ENCODE measurements around the gene NLRP10.

NLRP10 gene

DNA sequence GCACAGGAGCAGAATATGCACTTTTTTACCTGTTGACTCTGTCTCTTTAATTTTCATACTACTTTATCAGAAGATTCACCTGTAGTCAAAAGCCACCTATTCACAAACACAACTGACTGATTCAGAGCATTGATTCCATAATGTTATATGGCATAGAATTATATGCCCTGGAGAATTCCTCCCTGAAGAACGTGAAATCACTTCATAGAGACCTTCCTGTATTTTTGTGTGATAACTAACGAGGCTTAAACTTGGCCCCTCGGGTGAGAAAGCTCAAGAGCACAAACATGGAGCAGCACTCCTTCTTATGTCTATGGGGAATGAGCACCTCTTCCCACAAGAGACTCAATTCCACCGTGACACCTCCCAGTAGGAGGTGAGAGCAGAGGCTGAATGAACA, 34.1 kb downstream of the NLRP10 start, which contains the start of gene OR10A6:
Gene OR10A6, minus strand, starts transcription at position 101 of the 400 bp plus-strand sequence. CDS start 2,606 bp downstream, outside the sequence.
- Mint-ChIP-seq H3K4me1 (no peaks in the 10 kb centered on the region), H3K4me3 (no peak within 1 kb of the TSS), H3K36me3 (ENCODE audit: low read depth) (no peaks in the 10 kb centered on the region), H3K27me3 (ENCODE audit: low read depth) (peaks cover 3% of the 10 kb centered on the region), H3K27ac (no peak within 1 kb of the TSS), H3K9me3 (no peaks in the 10 kb centered on the region)
- TF ChIP-seq, protein P1, sequence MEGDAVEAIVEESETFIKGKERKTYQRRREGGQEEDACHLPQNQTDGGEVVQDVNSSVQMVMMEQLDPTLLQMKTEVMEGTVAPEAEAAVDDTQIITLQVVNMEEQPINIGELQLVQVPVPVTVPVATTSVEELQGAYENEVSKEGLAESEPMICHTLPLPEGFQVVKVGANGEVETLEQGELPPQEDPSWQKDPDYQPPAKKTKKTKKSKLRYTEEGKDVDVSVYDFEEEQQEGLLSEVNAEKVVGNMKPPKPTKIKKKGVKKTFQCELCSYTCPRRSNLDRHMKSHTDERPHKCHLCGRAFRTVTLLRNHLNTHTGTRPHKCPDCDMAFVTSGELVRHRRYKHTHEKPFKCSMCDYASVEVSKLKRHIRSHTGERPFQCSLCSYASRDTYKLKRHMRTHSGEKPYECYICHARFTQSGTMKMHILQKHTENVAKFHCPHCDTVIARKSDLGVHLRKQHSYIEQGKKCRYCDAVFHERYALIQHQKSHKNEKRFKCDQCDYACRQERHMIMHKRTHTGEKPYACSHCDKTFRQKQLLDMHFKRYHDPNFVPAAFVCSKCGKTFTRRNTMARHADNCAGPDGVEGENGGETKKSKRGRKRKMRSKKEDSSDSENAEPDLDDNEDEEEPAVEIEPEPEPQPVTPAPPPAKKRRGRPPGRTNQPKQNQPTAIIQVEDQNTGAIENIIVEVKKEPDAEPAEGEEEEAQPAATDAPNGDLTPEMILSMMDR (IDR thresholded peaks at IDR 0.05; ENCODE audit: unreplicated experiment in 3 of 3): no peak

DNA sequence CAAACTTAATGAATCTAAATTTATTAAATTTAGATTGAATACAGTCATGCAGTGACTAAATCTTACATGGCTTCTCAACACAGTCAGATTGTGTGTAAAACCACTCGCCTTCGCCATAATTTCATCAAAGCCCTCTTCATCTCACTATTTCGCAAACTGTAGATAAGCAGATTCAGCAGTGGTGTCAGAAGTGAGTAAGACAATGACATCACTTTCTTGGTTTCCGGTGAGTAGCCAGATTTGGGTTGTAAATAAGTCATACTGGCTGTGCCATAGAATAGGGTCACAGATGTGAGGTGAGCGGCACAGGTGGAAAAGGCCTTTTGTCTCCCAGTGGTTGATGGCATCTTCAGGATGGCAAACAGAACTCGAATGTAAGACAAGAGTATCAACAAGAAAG, 37.6 kb downstream of the NLRP10 start:
- Mint-ChIP-seq H3K9me3 (no peaks in the 10 kb centered on the region), H3K27ac (no peak overlapping the region), H3K4me3 (no peak overlapping the region), H3K36me3 (ENCODE audit: low read depth) (no peaks in the 10 kb centered on the region), H3K27me3 (ENCODE audit: low read depth) (peaks cover 3% of the 10 kb centered on the region), H3K4me1 (no peaks in the 10 kb centered on the region)
- TF ChIP-seq, protein P1 (IDR thresholded peaks at IDR 0.05; ENCODE audit: unreplicated experiment in 3 of 3): no peak

DNA sequence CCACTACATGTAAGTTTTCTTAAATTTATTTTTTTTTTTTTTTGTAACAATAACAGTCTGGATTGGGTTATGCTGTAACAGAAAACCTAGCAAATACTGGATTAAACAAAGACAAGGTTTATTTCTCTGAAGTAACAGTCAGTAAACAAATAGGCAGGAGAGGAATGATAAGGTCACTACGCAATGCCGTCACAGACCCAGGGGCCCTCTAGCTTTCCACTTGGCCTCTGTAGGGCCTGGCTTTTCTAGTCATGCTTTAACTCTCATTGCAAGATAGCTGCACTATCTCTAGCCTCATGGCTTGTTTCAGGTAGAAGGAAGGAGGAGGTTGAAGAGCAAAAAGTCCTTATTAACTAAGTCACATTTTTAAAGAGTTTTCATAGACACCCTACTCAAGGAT, 40.7 kb downstream of the NLRP10 start:
- Mint-ChIP-seq H3K27ac (no peak overlapping the region), H3K4me1 (no peaks in the 10 kb centered on the region), H3K27me3 (ENCODE audit: low read depth) (no peaks in the 10 kb centered on the region), H3K36me3 (ENCODE audit: low read depth) (no peaks in the 10 kb centered on the region), H3K4me3 (no peak overlapping the region), H3K9me3 (no peaks in the 10 kb centered on the region)
- TF ChIP-seq, protein P1 (IDR thresholded peaks at IDR 0.05; ENCODE audit: unreplicated experiment in 3 of 3): no peak

DNA sequence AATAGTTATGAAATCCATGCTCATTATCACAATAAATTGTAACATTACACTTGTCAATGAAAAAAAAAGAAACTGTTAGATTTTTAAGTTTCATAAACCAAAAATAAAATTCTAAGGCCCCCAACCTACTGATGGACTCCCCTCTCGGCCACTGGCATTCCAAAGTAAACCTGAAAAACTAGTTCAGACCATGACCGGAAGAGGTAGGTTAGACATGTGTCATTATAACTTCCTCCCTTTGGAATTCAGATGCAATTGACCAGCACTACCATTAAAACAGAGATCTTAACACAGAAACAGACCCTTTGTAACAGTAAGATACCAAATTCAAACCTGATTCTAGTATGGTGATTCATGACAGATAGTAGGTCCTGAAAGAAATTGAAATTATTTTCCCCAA, 47.1 kb downstream of the NLRP10 start:
- no peaks in the 10 kb centered on the region for H3K4me1 Mint-ChIP-seq
- TF ChIP-seq, protein P1 (IDR thresholded peaks at IDR 0.05; ENCODE audit: unreplicated experiment in 3 of 3): no peak
- H3K9me3 Mint-ChIP-seq: no peaks in the 10 kb centered on the region
- no peak overlapping the region for H3K27ac Mint-ChIP-seq
- no peaks in the 10 kb centered on the region for H3K27me3 Mint-ChIP-seq (ENCODE audit: low read depth)
- H3K4me3 Mint-ChIP-seq: no peak overlapping the region
- H3K36me3 Mint-ChIP-seq (ENCODE audit: low read depth): no peaks in the 10 kb centered on the region

Measured in nephron (organoid).